Liver (tissue), 9 donors: ENCODE data around the gene ITPRID1. TPM values are rescaled to one million over a fixed set of nuclear protein-coding genes. Genes with fewer than 3 reads are reported as not detected.
A peak's percentile ranks its signal among the peaks of the same experiment; 100 is the strongest.

Experiments
- DNase-seq: peaks from one replicate; pipeline ENCODE4 v3.0.0-alpha.2; 2017; ENCODE audit warnings: low spot score
- H3K27ac ChIP-seq, 2 donors: one replicate each; pipeline ENCODE4 v1.7.0; 2013; ENCODE audit warnings: inconsistent platforms in 2 of 2, low read length in 2 of 2, control low read depth in 1 of 2, low read depth in 1 of 2, mild to moderate bottlenecking in 1 of 2
- H3K27me3 ChIP-seq, 4 donors: one replicate each; pipeline versions ENCODE4 v1.6.1 to v1.7.0; 2013; ENCODE audit warnings: low read length in 3 of 4, inconsistent platforms in 1 of 4, mild to moderate bottlenecking in 1 of 4, moderate library complexity in 1 of 4; ENCODE audit not compliant: control insufficient read depth in 4 of 4, insufficient read depth in 4 of 4
- H3K36me3 ChIP-seq, 4 donors: one replicate each; pipeline versions ENCODE4 v1.6.1 to v1.7.0; 2013; ENCODE audit warnings: low read length in 3 of 4, mild to moderate bottlenecking in 3 of 4, low read depth in 1 of 4, moderate library complexity in 1 of 4; ENCODE audit not compliant: control insufficient read depth in 4 of 4, insufficient read depth in 3 of 4
- H3K4me1 ChIP-seq, 4 donors: one replicate each; pipeline versions ENCODE4 v1.6.1 to v1.7.0; 2013; ENCODE audit warnings: low read length in 3 of 4, mild to moderate bottlenecking in 3 of 4, moderate library complexity in 1 of 4; ENCODE audit not compliant: control insufficient read depth in 4 of 4, insufficient read depth in 4 of 4
- H3K4me3 ChIP-seq, 3 donors: one replicate each; pipeline versions ENCODE4 v1.6.1 to v1.7.0; 2013; ENCODE audit warnings: low read length in 3 of 3, control low read depth in 1 of 3, low read depth in 1 of 3, mild to moderate bottlenecking in 1 of 3
- H3K9ac ChIP-seq, 2 donors: one replicate each; pipeline ENCODE4 v1.7.0; 2013; ENCODE audit warnings: low read length in 2 of 2, mild to moderate bottlenecking in 2 of 2, moderate library complexity in 2 of 2, control low read depth in 1 of 2, low read depth in 1 of 2
- H3K9me3 ChIP-seq, 4 donors: one replicate each; pipeline versions ENCODE4 v1.6.1 to v1.7.0; 2013; ENCODE audit warnings: low read length in 3 of 4; ENCODE audit not compliant: control insufficient read depth in 4 of 4
- ATF3 ChIP-seq: IDR thresholded peaks from 2 replicates; pipeline ENCODE4 v1.6.1; 2016; ENCODE audit warnings: antibody characterized with exemption
- CTCF ChIP-seq: fragments of 150-350 bp; IDR thresholded peaks from 2 replicates; pipeline ENCODE4 v1.5.1; 2017; ENCODE audit warnings: improper control_type of control experiment, low read depth, low read length; ENCODE audit not compliant: missing input control
- EGR1 ChIP-seq, 2 donors: IDR thresholded peaks; 2 replicates each; pipeline ENCODE4 v1.6.1; 2016 to 2018; ENCODE audit warnings: antibody characterized with exemption in 2 of 2, low read depth in 2 of 2
- FOXA1 ChIP-seq: IDR thresholded peaks from 2 replicates; pipeline ENCODE4 v1.6.1; 2016; ENCODE audit warnings: antibody characterized with exemption
- FOXA2 ChIP-seq: IDR thresholded peaks from 2 replicates; pipeline ENCODE4 v1.6.1; 2016; ENCODE audit warnings: antibody characterized with exemption
- GABPA ChIP-seq, 2 donors: IDR thresholded peaks in 1 of 2; conservative IDR thresholded peaks in 1 of 2; 2 replicates each; pipeline ENCODE4 v1.6.1; 2016; ENCODE audit warnings: antibody characterized with exemption in 2 of 2, mild to moderate bottlenecking in 1 of 2, moderate library complexity in 1 of 2
- HNF4A ChIP-seq, 2 donors: conservative IDR thresholded peaks; 2 replicates each; pipeline ENCODE4 v1.6.1; 2016; ENCODE audit warnings: antibody characterized with exemption in 2 of 2, mild to moderate bottlenecking in 2 of 2
- HNF4G ChIP-seq: IDR thresholded peaks from 2 replicates; pipeline ENCODE4 v1.6.1; 2016; ENCODE audit warnings: antibody characterized with exemption
- JUND ChIP-seq, 2 donors: IDR thresholded peaks; 2 replicates each; pipeline ENCODE4 v1.6.1; 2016; ENCODE audit warnings: antibody characterized with exemption in 2 of 2
- MAX ChIP-seq: IDR thresholded peaks from 2 replicates; pipeline ENCODE4 v1.6.1; 2016; ENCODE audit warnings: antibody characterized with exemption
- NR2F2 ChIP-seq: IDR thresholded peaks from 2 replicates; pipeline ENCODE4 v1.6.1; 2016; ENCODE audit warnings: antibody characterized with exemption
- RAD21 ChIP-seq, 2 donors: IDR thresholded peaks; 2 replicates each; pipeline ENCODE4 v1.6.1; 2016; ENCODE audit warnings: antibody characterized with exemption in 2 of 2, mild to moderate bottlenecking in 2 of 2
- REST ChIP-seq: IDR thresholded peaks from 2 replicates; pipeline ENCODE4 v1.6.1; 2016; ENCODE audit warnings: antibody characterized with exemption, mild to moderate bottlenecking
- RXRA ChIP-seq, 2 donors: IDR thresholded peaks; 2 replicates each; pipeline ENCODE4 v1.6.1; 2017 to 2018; ENCODE audit warnings: antibody characterized with exemption in 2 of 2, mild to moderate bottlenecking in 1 of 2
- SP1 ChIP-seq: IDR thresholded peaks from 2 replicates; pipeline ENCODE4 v1.6.1; 2018; ENCODE audit warnings: antibody characterized with exemption, mild to moderate bottlenecking
- TAF1 ChIP-seq: conservative IDR thresholded peaks from 2 replicates; pipeline ENCODE4 v1.6.1; 2016; ENCODE audit warnings: antibody characterized with exemption, mild to moderate bottlenecking
- YY1 ChIP-seq: IDR thresholded peaks from 2 replicates; pipeline ENCODE4 v1.6.1; 2016; ENCODE audit warnings: antibody characterized with exemption, mild to moderate bottlenecking
- ZBTB33 ChIP-seq: IDR thresholded peaks from 2 replicates; pipeline ENCODE4 v1.6.1; 2016; ENCODE audit warnings: antibody characterized with exemption
- WGBS: extraction: QIAGEN DNeasy Blood & Tissue Kit; methylation state at CpG from one replicate; pipeline ENCODE4 v1.1.7; 2013; 5-methylcytosine and 5-hydroxymethylcytosine counted together
- polyA plus RNA-seq, 2 donors: library from polyadenylated mRNA; stranded (reverse) in 1 of 2; unstranded in 1 of 2; fragments of 200-250 nt in 1 of 2; fragments of >200 nt in 1 of 2; fragmentation: Nextera tagmentation in 1 of 2; extraction: Ambion mirVana in 1 of 2; gene quantifications; one replicate each; pipeline versions ENCODE4 v1.2.1 to v1.2.3, GENCODE V29; 2013 to 2015
- total RNA-seq, 2 donors: library from RNA; depleted of rRNA; stranded (reverse); fragments of >200 nt; gene quantifications; one replicate each; pipeline ENCODE4 v1.2.3, GENCODE V29; 2014
- donor health status: healthy.
- donor health status: healthy.
- donor health status: healthy.
- donor health status: healthy.
- donor health status: healthy.

The ITPRID1 gene
- total and polyA plus RNA-seq, 4 donors, result not detected

- TF ChIP-seq REST (no peak), TAF1 (no peak), ZBTB33 (no peak), HNF4A (conservative IDR thresholded peaks at IDR 0.05) (peak; percentile 90 to 91), FOXA1 (no peak), HNF4G (peak; percentile 89), SP1 (peak; percentile 59)
These were observed 120.1 kb downstream of the ITPRID1 start (continued) for GRCh38 chr7:31633894-31634494.

GRCh38 chr7:31640381-31640780 is 126.5 kb downstream of the ITPRID1 start:
- Histone ChIP-seq H3K36me3 (no peaks in the 10 kb centered on the region), H3K27ac (no peak overlapping the region), H3K4me1 (no peaks in the 10 kb centered on the region), H3K9ac (no peak overlapping the region), H3K4me3 (no peak overlapping the region), H3K27me3 (peaks cover 0 to 3% (median 0%) of the 10 kb centered on the region in 4 donors), H3K9me3 (no peaks in the 10 kb centered on the region)
- TF ChIP-seq FOXA1 (no peak), FOXA2 (no peak), YY1 (no peak), RXRA (IDR thresholded peaks at IDR 0.05) (no peak), HNF4G (no peak), GABPA (IDR thresholded peaks at IDR 0.05 in 1 of 2, conservative IDR thresholded peaks at IDR 0.05 in 1 of 2) (no peak), JUND (IDR thresholded peaks at IDR 0.05) (no peak), TAF1 (no peak), EGR1 (IDR thresholded peaks at IDR 0.05; ENCODE audit: low read depth in 2 of 2) (no peak), SP1 (no peak), RAD21 (IDR thresholded peaks at IDR 0.05) (no peak), NR2F2 (no peak), HNF4A (conservative IDR thresholded peaks at IDR 0.05) (no peak), CTCF (no peak), ATF3 (no peak), ZBTB33 (no peak), REST (no peak), MAX (no peak)
- no peak for DNase-seq
- WGBS, result 63% methylated on average over 3 of the region's 3 CpGs
